ENCODE measurements around the gene CABLES1. TPM values are rescaled to one million over a fixed set of nuclear protein-coding genes. Genes with fewer than 3 reads are reported as not detected.

The CABLES1 gene
- total and polyA plus RNA-seq, 2 of the 8 experiments (the other 6 are each of a cell fraction or from before 2014, with no cell fraction given) = 9.2 to 26.4 TPM

GRCh38 chr18:23137788-23138216 lies 2.5 kb downstream of the CABLES1 start (continued):
- no peak; the same call in 1 of the 2 replicates for TF ChIP-seq POLR2AphosphoS5 (IDR thresholded peaks at IDR 0.05; ENCODE audit: low read depth, low read length)
- no peak for TF ChIP-seq CBX8 (IDR thresholded peaks at IDR 0.05; ENCODE audit: borderline replicate concordance, low read depth, low read length)
- TF ChIP-seq BACH1 (IDR thresholded peaks at IDR 0.05; ENCODE audit: low read length) = no peak
- TF ChIP-seq, protein P1, sequence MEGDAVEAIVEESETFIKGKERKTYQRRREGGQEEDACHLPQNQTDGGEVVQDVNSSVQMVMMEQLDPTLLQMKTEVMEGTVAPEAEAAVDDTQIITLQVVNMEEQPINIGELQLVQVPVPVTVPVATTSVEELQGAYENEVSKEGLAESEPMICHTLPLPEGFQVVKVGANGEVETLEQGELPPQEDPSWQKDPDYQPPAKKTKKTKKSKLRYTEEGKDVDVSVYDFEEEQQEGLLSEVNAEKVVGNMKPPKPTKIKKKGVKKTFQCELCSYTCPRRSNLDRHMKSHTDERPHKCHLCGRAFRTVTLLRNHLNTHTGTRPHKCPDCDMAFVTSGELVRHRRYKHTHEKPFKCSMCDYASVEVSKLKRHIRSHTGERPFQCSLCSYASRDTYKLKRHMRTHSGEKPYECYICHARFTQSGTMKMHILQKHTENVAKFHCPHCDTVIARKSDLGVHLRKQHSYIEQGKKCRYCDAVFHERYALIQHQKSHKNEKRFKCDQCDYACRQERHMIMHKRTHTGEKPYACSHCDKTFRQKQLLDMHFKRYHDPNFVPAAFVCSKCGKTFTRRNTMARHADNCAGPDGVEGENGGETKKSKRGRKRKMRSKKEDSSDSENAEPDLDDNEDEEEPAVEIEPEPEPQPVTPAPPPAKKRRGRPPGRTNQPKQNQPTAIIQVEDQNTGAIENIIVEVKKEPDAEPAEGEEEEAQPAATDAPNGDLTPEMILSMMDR (IDR thresholded peaks at IDR 0.05; ENCODE audit: control extremely low read depth in 1 of 3, insufficient read depth in 1 of 3, low read depth in 1 of 3, low read length in 3 of 3) = no peak
- no peak for TF ChIP-seq SIRT6 (IDR thresholded peaks at IDR 0.05; ENCODE audit: low read length)
- no peak for TF ChIP-seq KDM4A (IDR thresholded peaks at IDR 0.05; ENCODE audit: low read depth, low read length, severe bottlenecking)
- TF ChIP-seq RFX5 (IDR thresholded peaks at IDR 0.05; ENCODE audit: borderline replicate concordance, low read depth, low read length) = no peak
- TF ChIP-seq RAD21 (IDR thresholded peaks at IDR 0.05 in 1 of 2, conservative IDR thresholded peaks at IDR 0.05 in 1 of 2; ENCODE audit: low read depth in 2 of 2, low read length in 2 of 2) = no peak
- no peak for TF ChIP-seq CREB1 (IDR thresholded peaks at IDR 0.05)
- TF ChIP-seq CHD1 (IDR thresholded peaks at IDR 0.05; ENCODE audit: low read depth, low read length) = no peak
- TF ChIP-seq BCL11A (IDR thresholded peaks at IDR 0.05; ENCODE audit: low read depth in 2 of 2, low read length in 2 of 2) = no peak
- no peak for TF ChIP-seq HDAC2 (IDR thresholded peaks at IDR 0.05; ENCODE audit: borderline replicate concordance in 1 of 2, low read depth in 2 of 2, low read length in 2 of 2)
- no peak for TF ChIP-seq EP300 (IDR thresholded peaks at IDR 0.05; ENCODE audit: borderline replicate concordance in 1 of 2, low read depth in 2 of 2, low read length in 2 of 2)
- TF ChIP-seq TCF12 (IDR thresholded peaks at IDR 0.05; ENCODE audit: low read depth, low read length) = no peak
- no peak for TF ChIP-seq SIX5 (IDR thresholded peaks at IDR 0.05; ENCODE audit: low read depth, low read length)
